ENCODE results near the gene VWCE. TPM values are rescaled to one million over a fixed set of nuclear protein-coding genes. Genes with fewer than 3 reads are reported as not detected.

VWCE gene
- total RNA-seq, 1 experiment from 2014 or later, result 20.6 TPM

GRCh38 chr11:61306221-61306620 is 11.1 kb upstream of the VWCE start:
- Histone ChIP-seq H3K56ac (ENCODE audit: insufficient read length, low read depth, low read length) (no peak overlapping the region), H3K79me1 (ENCODE audit: insufficient read depth, low read depth, low read length, poor library complexity, severe bottlenecking) (no peaks in the 10 kb centered on the region), H4K5ac (ENCODE audit: insufficient read length, low read depth, low read length) (no peak overlapping the region), H4K91ac (ENCODE audit: insufficient read length, low read depth, low read length) (no peak overlapping the region), H3K27me3 (ENCODE audit: insufficient read depth, low read length) (no peaks in the 10 kb centered on the region), H3K4me1 (ENCODE audit: insufficient read depth, low read length) (no peaks in the 10 kb centered on the region), H3K9me3 (ENCODE audit: control insufficient read depth, low read depth, low read length) (no peaks in the 10 kb centered on the region), H3K4ac (ENCODE audit: low read depth, low read length) (no peak overlapping the region), H2AFZ (ENCODE audit: low read length) (no peak overlapping the region), H2BK12ac (ENCODE audit: insufficient read length, low read depth, low read length) (no peak overlapping the region), H3K23me2 (ENCODE audit: insufficient read length, low read depth, low read length, poor library complexity, severe bottlenecking) (no peaks in the 10 kb centered on the region), H4K8ac (replicated peaks; ENCODE audit: insufficient read length, low read depth, low read length) (no peak overlapping the region), H3K14ac (ENCODE audit: insufficient read depth, low read length) (no peak overlapping the region), H3K23ac (ENCODE audit: insufficient read length, low read depth, low read length) (no peak overlapping the region), H3K9ac (ENCODE audit: extremely low read depth, insufficient read length, low read length) (no peak overlapping the region), H3K18ac (ENCODE audit: insufficient read length, low read depth, low read length) (no peak overlapping the region), H2AK5ac (ENCODE audit: insufficient read length, low read length) (no peak overlapping the region), H4K20me1 (ENCODE audit: control insufficient read depth, insufficient read depth, insufficient read length) (no peaks in the 10 kb centered on the region), H3K27ac (ENCODE audit: insufficient read length, low read depth, low read length) (no peak overlapping the region), H3T11ph (ENCODE audit: low read length) (no peak overlapping the region), H2BK20ac (ENCODE audit: low read depth, low read length, poor library complexity, severe bottlenecking) (no peak overlapping the region), H2BK5ac (ENCODE audit: insufficient read length, low read length) (no peak overlapping the region), H2BK120ac (ENCODE audit: low read depth, low read length, poor library complexity, severe bottlenecking) (no peak overlapping the region), H2BK15ac (ENCODE audit: low read depth, low read length) (no peak overlapping the region), H3K79me2 (ENCODE audit: insufficient read depth, low read length) (no peaks in the 10 kb centered on the region), H3K4me2 (ENCODE audit: insufficient read depth, insufficient read length, low read length) (no peak overlapping the region)
- TF ChIP-seq, protein P1, sequence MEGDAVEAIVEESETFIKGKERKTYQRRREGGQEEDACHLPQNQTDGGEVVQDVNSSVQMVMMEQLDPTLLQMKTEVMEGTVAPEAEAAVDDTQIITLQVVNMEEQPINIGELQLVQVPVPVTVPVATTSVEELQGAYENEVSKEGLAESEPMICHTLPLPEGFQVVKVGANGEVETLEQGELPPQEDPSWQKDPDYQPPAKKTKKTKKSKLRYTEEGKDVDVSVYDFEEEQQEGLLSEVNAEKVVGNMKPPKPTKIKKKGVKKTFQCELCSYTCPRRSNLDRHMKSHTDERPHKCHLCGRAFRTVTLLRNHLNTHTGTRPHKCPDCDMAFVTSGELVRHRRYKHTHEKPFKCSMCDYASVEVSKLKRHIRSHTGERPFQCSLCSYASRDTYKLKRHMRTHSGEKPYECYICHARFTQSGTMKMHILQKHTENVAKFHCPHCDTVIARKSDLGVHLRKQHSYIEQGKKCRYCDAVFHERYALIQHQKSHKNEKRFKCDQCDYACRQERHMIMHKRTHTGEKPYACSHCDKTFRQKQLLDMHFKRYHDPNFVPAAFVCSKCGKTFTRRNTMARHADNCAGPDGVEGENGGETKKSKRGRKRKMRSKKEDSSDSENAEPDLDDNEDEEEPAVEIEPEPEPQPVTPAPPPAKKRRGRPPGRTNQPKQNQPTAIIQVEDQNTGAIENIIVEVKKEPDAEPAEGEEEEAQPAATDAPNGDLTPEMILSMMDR (conservative IDR thresholded peaks at IDR 0.05), result no peak
- Mint-ChIP-seq H3K4me3 (no peak overlapping the region), H3K9me3 (no peaks in the 10 kb centered on the region), H3K4me1 (no peaks in the 10 kb centered on the region), H3K27ac (no peak overlapping the region), H3K36me3 (ENCODE audit: insufficient read depth in 1 of 3, low read depth in 3 of 3) (peaks cover 33 to 43% (median 36%) of the 10 kb centered on the region in 3 experiments; a peak in 6 of 7 replicates), H3K27me3 (ENCODE audit: low read depth) (no peaks in the 10 kb centered on the region)
- WGBS (ENCODE audit: extremely low coverage, insufficient read length, low lambda C conversion rate), result no CpG with 5 or more reads among the region's 1 CpG
- no peak for DNase-seq

Measured in H9 (cell line).